ENCODE data around the gene GABRP.

The GABRP gene

GRCh38 chr5:170861917-170862766 is 78.6 kb downstream of the GABRP start, which contains the start of gene RANBP17:
Gene RANBP17, plus strand, starts transcription at chr5:170862018.
- DNase-seq (ENCODE audit: low read depth), result no peak

GRCh38 chr5:170863646-170864045 is 80.1 kb downstream of the GABRP start:
- no peak for DNase-seq (ENCODE audit: low read depth)

Data from stimulated activated CD8-positive, alpha-beta memory T cell treated with anti-CD3 and anti-CD28 coated beads, Interleukin-7, amount 100 ng/mL, for 24 hours (primary cell).